Hematopoietic multipotent progenitor cell treated with erythropoietin and hydrocortisone succinate and interleukin-3 and kit ligand, for 6 days (in vitro differentiated cells): ENCODE data around the gene HCFC1R1.
"Not testable (repeated sequence)": the region's sequence is repeated elsewhere in the genome, so short reads cannot be mapped to it uniquely, and the experiment has no call there.

Experiments
- DNase-seq: peaks from one replicate; pipeline ENCODE4 v3.0.0-alpha.2; 2015

HCFC1R1 gene, protein sequence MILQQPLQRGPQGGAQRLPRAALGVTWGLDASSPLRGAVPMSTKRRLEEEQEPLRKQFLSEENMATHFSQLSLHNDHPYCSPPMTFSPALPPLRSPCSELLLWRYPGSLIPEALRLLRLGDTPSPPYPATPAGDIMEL

DNA sequence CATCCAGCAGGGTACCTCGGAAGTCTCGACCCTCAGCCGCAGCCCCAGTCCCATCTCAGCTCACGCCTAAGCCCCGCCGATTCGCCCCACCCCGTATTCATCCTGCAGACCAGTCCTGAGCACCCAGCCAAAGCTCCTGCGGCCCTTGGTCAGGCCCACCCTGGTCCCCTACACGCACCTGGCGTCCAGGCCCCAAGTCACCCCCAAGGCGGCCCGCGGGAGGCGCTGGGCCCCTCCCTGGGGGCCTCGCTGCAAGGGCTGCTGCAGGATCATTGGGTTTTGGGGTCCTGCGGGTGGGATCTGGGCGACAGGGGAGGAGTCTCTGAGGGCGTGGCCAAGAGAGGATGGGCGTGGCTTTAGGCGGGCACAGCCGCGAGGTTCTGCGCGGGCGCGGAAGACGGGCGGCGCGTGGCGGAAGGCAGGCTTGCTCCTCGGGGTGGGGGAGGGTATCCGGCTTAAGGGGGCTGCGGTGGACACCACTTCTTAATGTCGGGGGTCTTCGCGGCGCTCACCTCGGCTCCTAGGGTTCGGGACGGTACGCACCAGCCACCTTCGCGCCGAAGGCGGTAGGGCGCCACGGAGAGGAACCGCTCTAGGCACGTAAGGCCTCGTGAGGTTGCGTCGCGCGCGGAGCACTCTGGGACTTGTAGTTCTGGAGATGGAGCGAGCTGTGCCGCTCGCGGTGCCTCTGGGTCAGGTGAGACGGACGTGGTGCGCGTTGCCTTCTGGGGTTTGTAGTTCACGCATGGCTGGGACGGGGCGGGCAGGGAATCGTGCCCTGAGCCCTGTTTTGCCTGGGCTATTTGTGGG, at the start of gene HCFC1R1, which contains the start of gene THOC6:
TSS of gene HCFC1R1 (minus strand) at position 274 of the 810 bp plus-strand sequence. CDS start at position 273, 1 bp downstream.
TSS of gene THOC6 (plus strand) at position 367 of the 810 bp plus-strand sequence. CDS start at position 659, 292 bp downstream.
- DNase-seq: peak; percentile 99

DNA sequence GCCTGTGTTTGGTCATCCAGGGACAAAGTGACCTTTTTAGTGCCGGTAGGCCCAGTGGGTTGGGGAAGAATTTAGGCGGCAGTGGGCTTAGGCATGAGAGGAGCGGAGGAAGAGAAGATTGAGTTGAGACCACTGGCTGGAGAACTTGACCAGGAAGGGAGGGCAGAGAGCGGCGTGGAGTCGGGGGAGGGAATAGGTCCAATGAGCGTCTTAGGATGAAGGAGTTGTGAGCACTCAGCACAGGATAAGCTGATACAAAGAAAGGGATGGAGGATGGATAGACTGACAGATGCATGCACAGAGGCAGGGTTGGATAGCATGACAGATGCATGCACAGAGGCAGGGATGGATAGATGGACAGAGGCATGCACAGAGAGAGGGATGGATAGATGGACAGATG, 49.7 kb upstream of the HCFC1R1 start:
- DNase-seq: no peak

DNA sequence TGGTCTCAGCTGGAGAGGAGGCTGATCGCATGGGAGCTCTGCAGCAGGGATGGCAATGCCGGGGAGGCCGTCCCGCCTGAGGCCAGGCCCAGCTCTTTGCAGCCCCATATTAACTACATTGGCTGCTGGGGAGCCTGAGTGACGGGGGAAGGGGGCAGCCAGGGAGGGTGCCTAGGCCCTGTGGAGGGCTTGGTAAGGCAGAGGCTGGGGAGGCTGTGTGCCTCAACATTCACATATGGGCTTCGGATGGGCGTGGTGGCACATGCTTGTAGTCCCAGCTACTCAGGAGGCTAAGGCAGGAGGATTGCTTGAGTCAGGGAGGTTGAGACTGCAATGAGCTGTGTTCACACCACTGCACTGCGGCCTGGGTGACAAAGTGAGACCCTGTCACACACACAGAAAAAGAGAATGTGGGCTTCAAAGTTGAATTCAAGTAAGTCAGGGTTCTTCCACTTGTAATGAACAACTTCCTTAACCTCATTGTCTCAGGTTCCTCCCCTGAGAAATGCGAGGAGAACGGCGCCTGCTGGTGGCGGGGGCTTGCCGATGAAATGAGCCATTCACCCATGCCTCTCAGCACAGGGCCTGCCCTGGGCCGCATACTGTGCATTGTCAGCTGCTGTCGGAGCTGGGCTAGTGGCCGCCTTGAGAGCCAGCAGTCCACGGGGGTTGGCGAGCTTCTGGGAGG, 49.0 kb upstream of the HCFC1R1 start:
- DNase-seq: not testable (repeated sequence)

DNA sequence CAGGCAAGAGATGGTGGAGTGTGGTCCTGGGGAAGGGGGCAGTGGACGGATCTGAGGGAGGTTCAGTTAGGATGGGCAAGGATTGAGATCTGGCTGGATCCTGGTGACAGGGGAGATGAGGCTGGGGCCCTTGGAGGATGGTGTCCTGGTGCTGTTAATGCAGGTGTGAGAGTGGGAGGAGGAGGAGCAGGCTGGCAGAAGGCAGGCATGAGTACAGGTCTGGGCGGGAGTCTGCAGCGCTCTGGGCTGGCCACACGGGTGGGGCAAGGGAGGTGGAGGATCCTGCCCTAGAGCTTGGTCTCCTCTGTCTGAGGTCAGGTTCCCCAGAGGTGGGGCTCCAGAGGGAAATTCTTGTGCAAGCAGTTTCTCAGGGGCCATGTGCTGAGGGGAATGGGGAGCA, 48.4 kb upstream of the HCFC1R1 start:
- DNase-seq: not testable (repeated sequence)

DNA sequence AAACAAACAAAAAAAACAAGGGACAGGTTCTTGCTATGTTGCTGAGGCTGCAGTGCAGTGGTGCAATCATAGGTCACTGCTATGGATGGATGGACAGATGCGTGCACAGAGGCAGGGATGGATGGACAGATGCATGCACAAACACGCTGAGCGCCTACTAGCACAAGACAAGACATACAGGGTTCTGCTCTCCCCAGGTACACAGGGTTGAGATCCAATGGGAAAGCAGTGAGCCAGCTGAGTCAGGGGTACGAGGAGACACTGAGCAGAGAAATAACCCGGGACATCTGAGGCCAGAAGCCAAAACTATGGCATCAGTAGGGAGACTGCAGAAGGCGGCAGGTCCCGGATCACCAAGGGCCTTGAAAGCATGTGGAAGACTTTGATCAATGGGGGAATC, 47.9 kb upstream of the HCFC1R1 start:
- DNase-seq: no peak

DNA sequence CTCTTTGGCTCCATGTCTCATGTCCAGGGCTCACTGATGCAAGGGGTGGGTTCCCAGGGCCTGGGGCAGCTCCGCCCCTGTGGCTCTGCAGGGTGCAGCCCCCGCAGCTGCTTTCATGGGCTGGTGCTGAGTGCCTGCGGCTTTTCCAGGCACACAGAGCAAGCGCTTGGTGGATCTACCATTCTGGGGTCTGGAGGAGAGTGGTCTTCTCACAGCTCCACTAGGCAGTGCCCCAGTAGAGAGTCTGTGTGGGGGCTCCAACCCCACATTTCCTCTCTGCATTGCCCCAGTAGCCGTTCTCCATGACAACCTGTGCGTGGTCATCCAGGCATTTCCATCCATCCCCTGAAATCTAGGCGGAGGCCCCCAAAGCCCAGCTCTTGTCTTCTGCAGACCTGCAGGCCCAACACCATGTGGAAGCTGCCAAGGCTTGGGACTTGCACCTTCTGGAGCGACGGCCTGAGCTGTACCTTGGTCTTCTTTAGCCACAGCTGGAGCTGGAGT, 46.9 kb upstream of the HCFC1R1 start:
- no peak for DNase-seq

DNA sequence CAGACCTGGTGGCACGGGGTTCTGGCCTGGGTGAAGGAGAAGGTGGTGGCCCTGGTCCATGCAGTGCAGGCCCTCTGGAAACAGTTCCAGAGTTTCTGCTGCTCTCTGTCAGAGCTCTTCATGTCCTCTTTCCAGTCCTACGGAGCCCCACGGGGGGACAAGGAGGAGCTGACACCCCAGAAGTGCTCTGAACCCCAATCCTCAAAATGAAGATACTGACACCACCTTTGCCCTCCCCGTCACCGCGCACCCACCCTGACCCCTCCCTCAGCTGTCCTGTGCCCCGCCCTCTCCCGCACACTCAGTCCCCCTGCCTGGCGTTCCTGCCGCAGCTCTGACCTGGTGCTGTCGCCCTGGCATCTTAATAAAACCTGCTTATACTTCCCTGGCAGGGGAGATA, 45.4 kb upstream of the HCFC1R1 start:
- not testable (repeated sequence) for DNase-seq

DNA sequence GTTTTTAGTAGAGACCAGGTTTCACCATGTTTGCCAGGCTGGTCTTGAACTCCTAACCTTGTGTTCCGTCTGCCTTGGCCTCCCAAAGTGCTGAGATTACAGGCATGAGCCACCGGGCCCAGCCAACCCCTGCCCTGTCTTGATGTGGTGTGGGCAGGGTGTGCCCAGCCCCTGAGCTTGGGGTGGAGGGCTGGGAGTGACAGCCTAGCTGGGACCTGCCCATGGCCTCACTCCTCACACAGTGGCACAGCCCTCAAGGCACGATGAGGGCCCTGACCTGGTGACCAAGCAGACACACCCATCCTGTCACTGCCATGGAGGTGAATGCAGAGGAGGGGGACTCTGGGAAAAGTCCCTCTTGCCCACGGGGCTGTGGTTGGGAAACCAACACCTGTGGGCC, 44.7 kb upstream of the HCFC1R1 start:
- no peak for DNase-seq

DNA sequence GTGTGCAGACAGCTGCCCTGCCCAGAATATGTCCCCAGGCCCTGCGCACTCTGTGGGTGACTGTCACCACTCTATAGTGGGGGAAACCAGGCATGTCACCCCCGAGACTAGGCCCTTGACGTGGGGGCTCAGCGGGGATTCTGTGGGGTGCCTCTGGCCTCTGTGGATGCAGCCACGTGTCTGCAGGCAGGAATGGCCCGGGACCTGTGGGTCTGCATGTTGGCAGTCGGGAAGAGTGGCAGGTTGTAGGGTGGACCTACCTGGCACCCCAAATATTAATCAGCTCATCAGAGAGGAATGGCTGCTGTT, 42.7 kb upstream of the HCFC1R1 start:
- DNase-seq: no peak

DNA sequence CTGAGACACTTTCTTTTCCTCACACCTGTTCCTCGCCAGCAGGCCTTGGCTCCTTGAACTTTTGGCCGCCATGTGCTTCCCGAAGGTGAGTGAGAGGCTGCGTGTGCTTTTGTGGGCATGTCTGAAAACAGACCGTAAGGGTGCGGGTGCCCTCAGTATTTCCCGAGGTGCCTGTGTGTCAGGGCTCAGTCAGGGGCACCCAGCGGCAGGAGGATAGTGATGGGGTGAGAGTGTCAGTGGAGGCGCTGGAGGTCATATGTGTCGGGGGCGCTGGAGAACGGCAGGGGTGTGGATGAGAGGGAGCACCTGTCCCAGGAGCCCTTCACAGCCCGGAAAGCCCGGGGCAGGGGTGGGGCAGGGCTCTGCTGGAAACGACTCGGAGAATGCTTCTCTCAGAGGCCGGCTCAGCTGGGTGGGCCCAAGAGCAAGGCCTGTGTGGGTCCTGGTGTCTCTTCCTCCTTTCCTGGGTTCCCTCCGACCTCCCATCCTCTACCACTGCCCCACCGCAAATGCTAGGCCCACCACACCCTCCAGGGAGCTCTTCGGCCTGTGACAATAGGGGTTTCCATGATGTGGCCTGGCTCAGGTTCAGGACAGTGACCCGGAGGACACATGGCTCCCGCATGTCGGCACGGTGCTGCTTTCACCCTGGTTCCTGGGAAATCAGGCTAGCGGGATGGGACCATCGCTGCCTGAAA, 42.1 kb upstream of the HCFC1R1 start:
- DNase-seq: no peak

DNA sequence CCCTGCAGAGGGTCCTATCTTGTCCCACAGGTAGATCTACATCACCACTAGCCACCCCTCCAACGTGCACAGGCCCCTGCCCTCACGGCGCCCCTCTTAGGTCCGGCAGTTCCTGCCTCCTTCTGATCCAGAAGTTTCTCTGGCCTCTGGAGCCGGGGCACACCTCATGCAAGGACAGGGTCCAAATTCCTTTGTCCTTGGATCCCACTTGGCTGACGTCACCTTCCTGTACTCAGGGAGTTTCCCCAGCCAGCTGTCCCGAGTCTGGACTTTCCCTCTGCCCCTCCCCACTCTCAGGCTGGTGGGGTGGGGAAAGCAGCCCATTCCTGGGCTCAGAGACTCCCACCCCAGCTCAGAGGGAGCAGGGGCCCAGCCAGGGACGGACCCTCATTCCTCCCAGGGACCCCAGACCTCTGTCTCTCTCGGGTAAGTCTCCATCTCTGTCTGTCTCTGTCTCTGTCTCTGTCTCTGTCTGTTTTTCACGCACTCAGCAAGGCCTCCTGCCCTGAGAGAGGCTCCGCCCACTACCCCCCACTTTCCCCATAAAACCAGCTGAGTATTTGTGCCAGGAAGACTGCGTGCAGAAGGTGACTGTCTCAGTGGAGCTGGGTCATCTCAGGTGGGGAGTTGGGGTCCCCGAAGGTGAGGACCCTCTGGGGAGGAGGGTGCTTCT, 41.5 kb upstream of the HCFC1R1 start, which contains the start of gene IL32:
TSS of gene IL32 (plus strand) at position 572 of the 673 bp plus-strand sequence. CDS start 172 bp downstream, outside the sequence.
- no peak for DNase-seq

DNA sequence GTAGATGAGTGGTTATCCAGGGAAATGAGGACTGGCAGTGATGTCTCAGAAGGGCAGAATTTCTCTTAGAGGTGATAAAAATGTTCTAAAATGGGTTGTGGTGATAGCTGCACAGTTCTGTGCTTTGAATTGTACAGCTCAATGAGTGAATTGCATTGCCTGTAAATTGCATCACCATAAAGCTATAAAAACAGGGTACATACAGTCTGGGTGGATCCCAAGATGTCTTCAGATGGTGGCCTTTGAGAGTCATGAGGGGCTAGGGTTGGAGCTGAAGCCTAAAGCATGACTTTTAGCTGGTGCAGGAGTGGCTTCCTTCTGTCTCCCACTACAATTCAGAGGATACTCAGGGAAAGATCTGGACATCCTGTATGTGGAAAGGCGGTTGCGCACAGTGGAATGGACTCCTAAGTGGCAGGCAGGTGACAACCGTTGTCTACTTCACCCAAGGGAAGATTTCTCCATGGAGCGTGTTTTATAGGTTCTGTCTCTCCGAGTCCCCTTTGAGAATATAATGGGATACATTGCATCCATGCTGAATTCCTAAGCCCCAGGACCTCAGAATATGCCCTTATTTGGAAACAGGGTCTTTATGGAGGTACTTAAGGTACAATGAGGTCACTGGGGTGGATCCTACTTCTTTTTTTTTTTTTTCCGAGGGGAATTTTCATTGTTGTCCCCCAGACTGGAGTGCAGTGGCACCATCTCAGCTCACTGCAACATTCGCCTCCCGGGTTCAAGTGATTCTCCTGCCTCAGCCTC, 40.1 kb upstream of the HCFC1R1 start:
- DNase-seq: no peak

DNA sequence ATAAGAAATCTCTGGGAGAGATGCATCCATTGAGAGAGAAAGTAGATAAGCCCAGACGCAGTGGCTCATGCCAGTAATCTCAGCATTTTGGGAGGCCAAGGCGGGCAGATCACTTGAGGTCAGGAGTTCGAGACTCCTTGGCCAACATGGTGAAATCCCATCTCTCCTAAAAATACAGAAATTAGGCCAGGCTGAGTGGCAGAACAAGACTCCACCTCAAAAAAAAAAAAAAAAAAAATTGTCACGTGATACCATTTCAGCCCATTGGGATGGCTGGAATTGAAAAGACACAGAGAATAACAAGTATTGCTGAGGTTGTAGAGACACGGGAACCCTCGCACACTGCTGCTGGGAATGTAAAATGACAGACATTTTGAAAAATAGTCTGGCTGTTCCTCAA, 38.8 kb upstream of the HCFC1R1 start:
- no peak for DNase-seq

DNA sequence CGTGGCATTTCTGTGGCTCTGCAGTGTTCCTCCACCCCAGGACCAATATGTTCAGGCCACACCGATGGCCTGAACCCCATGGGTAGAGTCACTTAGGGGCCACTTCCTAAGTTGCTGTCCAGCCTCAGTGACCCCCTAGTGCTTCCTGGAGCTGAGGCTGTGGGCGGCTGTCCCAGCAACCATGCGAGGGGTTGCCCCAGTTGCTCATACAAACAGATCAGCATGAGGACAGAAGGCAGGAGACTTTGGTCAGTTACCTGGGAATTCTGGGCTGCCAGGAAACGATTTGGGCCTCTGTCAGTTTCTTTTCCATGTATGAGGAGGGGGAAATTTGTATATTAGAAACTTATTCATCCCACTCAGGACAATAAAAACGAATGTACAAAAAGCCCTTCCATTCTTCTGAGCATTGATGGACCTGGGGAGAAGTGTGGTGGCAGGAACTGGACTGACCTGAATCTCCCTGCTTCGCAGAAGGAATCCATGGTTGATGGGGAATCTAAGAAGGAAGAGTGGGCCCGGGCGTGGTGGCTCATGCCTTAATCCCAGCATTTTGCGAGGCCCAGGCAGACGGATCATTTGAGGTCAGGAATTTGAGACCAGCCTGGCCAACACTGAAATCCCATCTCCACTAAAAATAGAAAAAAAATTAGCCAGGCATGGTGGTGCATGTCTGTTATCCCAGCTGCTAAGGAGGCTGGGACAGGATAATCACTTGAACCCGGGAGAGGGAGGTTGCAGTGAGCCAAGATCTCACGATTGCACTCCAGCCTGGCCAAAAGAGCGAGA, 36.8 kb upstream of the HCFC1R1 start:
- no peak for DNase-seq

DNA sequence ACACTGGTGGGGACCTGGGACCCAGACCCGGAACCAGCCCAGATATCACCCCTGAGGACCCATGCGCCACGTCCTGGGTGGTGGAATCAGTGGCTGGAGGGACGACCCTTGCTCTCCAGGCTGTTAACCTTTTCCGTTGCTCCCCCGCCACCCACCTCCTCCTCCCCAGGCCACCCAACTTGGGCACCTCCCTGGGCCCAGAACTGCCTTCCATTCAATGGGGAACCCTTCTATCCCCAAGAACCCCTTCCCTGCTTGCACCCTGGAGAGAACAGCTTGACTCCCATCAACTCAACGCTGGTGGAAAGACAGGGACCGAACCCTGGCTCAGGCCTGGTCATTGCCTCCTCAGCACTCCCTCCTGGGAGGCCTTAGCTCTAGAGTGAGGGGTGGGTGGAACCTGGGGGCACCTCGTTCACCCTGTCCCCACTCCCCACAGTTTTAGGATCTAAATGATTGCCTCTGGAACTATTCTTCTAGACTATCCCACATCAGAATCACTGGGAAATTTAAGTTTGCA, 36.0 kb upstream of the HCFC1R1 start:
- no peak for DNase-seq

DNA sequence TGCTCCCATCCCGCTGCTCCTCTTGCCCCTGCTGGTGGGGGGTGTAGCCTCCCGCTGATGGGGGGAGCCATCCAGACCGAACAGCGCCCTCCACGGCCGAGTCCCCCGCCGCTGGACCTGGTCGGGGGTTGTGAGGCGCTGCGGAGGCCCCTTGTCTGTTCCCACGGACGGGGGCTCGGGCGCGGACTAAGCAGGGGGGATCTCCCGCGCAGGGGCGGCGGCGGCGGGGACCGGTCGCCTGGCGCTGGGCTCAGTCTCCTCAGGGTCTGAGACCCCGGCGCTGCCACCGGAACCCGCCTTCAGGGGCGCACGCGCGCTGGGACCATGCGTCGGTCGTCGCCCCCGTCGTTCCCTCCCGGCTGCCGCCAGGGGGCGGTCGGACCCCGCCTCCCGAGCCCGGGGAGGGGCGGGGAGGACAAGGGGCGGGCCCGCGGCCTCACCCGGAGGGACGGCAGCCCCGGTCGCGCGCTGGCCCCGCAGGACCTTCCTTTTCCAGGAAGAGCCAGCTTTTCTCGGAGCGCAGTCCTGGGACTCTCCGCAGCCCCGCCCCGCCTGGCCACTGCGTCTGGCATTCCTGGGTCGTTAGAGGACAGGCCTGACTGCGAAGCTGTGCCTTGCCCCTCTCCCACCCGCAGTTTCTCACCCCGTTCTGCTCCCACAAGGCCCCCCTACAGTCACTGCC, 35.4 kb upstream of the HCFC1R1 start:
- peak; percentile 88 for DNase-seq

DNA sequence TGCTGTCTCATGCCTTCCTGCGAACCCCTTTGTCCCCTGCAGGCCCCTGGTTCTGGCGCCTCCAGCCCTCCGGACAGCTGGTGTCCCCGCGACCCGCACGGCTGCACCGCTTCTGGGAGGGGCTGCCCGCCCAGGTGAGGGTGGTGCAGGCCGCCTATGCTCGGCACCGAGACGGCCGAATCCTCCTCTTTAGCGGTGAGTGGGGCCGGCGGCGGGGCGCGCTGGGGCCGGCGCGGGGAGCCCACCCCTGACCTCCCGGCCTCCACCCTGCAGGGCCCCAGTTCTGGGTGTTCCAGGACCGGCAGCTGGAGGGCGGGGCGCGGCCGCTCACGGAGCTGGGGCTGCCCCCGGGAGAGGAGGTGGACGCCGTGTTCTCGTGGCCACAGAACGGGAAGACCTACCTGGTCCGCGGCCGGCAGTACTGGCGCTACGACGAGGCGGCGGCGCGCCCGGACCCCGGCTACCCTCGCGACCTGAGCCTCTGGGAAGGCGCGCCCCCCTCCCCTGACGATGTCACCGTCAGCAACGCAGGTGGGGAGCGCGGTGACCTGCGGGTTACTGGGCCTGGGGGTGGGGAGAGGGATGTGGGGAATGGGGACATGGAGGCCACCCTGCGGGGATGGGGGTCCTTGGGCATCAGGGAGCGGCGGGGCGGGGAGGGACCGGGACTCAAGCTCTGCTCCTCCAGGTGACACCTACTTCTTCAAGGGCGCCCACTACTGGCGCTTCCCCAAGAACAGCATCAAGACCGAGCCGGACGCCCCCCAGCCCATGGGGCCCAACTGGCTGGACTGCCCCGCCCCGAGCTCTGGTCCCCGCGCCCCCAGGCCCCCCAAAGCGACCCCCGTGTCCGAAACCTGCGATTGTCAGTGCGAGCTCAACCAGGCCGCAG, 34.6 kb upstream of the HCFC1R1 start:
- peak; percentile 67 for DNase-seq

DNA sequence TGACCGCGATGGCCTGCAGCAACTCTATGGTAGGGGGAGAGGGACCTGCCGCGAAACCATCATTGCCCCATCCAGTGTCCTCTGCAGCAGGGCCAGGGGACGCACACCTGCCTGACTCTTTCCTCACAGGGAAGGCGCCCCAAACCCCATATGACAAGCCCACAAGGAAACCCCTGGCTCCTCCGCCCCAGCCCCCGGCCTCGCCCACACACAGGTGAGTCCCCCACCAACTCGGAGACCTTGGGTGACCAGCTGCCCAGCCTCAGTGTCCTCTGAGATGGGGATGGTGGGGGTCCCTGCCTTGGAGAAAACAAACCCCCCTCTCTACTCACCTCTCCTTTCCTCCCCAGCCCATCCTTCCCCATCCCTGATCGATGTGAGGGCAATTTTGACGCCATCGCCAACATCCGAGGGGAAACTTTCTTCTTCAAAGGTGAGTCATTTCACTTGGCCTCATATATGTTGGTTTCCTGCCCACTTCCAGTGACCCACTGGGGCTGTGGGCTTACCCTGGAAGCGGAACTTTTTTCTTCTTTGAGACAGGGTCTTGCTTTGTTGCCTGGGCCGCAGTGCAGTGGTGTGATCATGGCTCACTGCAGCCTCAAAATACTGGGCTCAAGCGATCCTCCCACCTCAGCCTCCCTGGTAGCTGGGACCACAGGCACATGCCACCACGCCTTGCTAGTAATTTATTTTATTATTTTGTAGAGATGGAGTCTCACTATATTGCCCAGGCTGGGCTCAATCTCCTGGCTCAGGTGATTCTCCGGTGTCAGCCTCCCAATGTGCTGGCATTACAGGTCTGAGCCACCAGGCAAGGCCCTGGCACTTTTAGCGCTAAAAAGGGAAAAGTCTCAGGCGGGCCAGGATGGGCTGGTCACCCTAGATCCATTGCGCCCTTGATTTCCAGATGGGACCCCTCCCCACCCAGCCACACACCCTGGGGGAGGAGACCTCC, 33.7 kb upstream of the HCFC1R1 start:
- DNase-seq: no peak
